Measurements from ENCODE around the gene TFCP2L1.

TFCP2L1 gene

GRCh38 chr2:121266543-121267106, 18.4 kb downstream of the TFCP2L1 start:
- no peaks in the 10 kb centered on the region for H3K9me3 ChIP-seq (ENCODE audit: control insufficient read depth, insufficient read depth, low read depth, low read length)
- ChIA-PET POLR2A (no interaction called here), CTCF (no interaction called here)
- no peak overlapping the region for H3K4me3 ChIP-seq (ENCODE audit: low read depth, low read length)
- peaks cover 7% of the 10 kb centered on the region for H3K4me1 ChIP-seq (ENCODE audit: control insufficient read depth, insufficient read depth, low read length)
- no peak overlapping the region for H3K27ac ChIP-seq (ENCODE audit: extremely low read depth, low read depth, low read length)
- no peaks in the 10 kb centered on the region; a peak in 1 of 3 replicates for H3K36me3 ChIP-seq (ENCODE audit: control insufficient read depth in 2 of 2, insufficient read depth in 1 of 2, low read length in 2 of 2)
- TF ChIP-seq ZNF510 (tag by site-specific recombination; IDR thresholded peaks at IDR 0.05; ENCODE audit: insufficient replicate concordance): peak; percentile 30
- TF ChIP-seq ZNF426 (tag by site-specific recombination; IDR thresholded peaks at IDR 0.05): peak; percentile 70
- TF ChIP-seq ZBTB11 (tag by site-specific recombination; conservative IDR thresholded peaks at IDR 0.05; ENCODE audit: low read depth): peak; percentile 75
- no peak for TF ChIP-seq ZNF341 (tag by site-specific recombination; IDR thresholded peaks at IDR 0.05; ENCODE audit: low read depth)
- no peak for TF ChIP-seq ZNF521 (tag by site-specific recombination; IDR thresholded peaks at IDR 0.05)
- no peak for TF ChIP-seq ZFP3 (tag by site-specific recombination; IDR thresholded peaks at IDR 0.05; ENCODE audit: low read depth)
- TF ChIP-seq ZBTB8A (tag by site-specific recombination; IDR thresholded peaks at IDR 0.05): peak; percentile 51; the same call in 1 of the 2 replicates
- no peak for TF ChIP-seq ZNF701 (tag by site-specific recombination; IDR thresholded peaks at IDR 0.05)
- TF ChIP-seq ZNF513 (tag by site-specific recombination; IDR thresholded peaks at IDR 0.05): no peak
- peak; percentile 53 for TF ChIP-seq ZNF623 (tag by site-specific recombination; IDR thresholded peaks at IDR 0.05)
- TF ChIP-seq ZEB2 (tag by site-specific recombination; IDR thresholded peaks at IDR 0.05): no peak
- 0 out of 2 replicates have a peak, but pooled peaks have one; percentile 40 for TF ChIP-seq ZNF354C (tag by site-specific recombination; IDR thresholded peaks at IDR 0.05; ENCODE audit: borderline replicate concordance, low read depth)
- no peak for TF ChIP-seq SALL2 (tag by site-specific recombination; IDR thresholded peaks at IDR 0.05; ENCODE audit: borderline replicate concordance)
- TF ChIP-seq PRDM2 (tag by site-specific recombination; IDR thresholded peaks at IDR 0.05; ENCODE audit: borderline replicate concordance): no peak
- no peak for TF ChIP-seq ZNF174 (tag by site-specific recombination; IDR thresholded peaks at IDR 0.05)
- peak; percentile 90 for TF ChIP-seq ZNF394 (tag by site-specific recombination; IDR thresholded peaks at IDR 0.05; ENCODE audit: borderline replicate concordance)
- TF ChIP-seq ZNF362 (tag by site-specific recombination; IDR thresholded peaks at IDR 0.05): no peak
- TF ChIP-seq KLF8 (tag by site-specific recombination; IDR thresholded peaks at IDR 0.05): no peak
- TF ChIP-seq ZBTB49 (tag by site-specific recombination; IDR thresholded peaks at IDR 0.05; ENCODE audit: low read depth): no peak
- 0 out of 2 replicates have a peak, but pooled peaks have one; percentile 30 for TF ChIP-seq ZNF140 (tag by site-specific recombination; IDR thresholded peaks at IDR 0.05)
- no peak for TF ChIP-seq OVOL3 (tag by site-specific recombination; IDR thresholded peaks at IDR 0.05)
